ENCODE data around the gene TSC22D2.

Gene TSC22D2

GRCh38 chr3:150454085-150454484, 46.0 kb downstream of the TSC22D2 start:
- H3K27ac ChIP-seq (ENCODE audit: low read length): no peak overlapping the region
- H3K9me3 ChIP-seq (ENCODE audit: control insufficient read depth, low read depth, low read length): no peaks in the 10 kb centered on the region
- H3K27me3 ChIP-seq (ENCODE audit: control insufficient read depth, insufficient read depth, low read length): no peaks in the 10 kb centered on the region
- H3K4me1 ChIP-seq (ENCODE audit: control insufficient read depth, low read depth, low read length): peaks cover 4% of the 10 kb centered on the region
- peaks cover 10% of the 10 kb centered on the region for H3K36me3 ChIP-seq (ENCODE audit: control insufficient read depth, low read depth, low read length)
- H3K4me3 ChIP-seq (ENCODE audit: low read length): no peak overlapping the region
- H3K9ac ChIP-seq (ENCODE audit: low read length): no peak overlapping the region

GRCh38 chr3:150454622-150455021, 46.5 kb downstream of the TSC22D2 start:
- Histone ChIP-seq H3K9me3 (ENCODE audit: control insufficient read depth, low read depth, low read length) (no peaks in the 10 kb centered on the region), H3K4me1 (ENCODE audit: control insufficient read depth, low read depth, low read length) (peaks cover 4% of the 10 kb centered on the region), H3K36me3 (ENCODE audit: control insufficient read depth, low read depth, low read length) (peaks cover 12% of the 10 kb centered on the region), H3K27ac (ENCODE audit: low read length) (no peak overlapping the region), H3K27me3 (ENCODE audit: control insufficient read depth, insufficient read depth, low read length) (no peaks in the 10 kb centered on the region), H3K4me3 (ENCODE audit: low read length) (no peak overlapping the region), H3K9ac (ENCODE audit: low read length) (no peak overlapping the region)

GRCh38 chr3:150455341-150455740, 47.2 kb downstream of the TSC22D2 start:
- Histone ChIP-seq H3K9me3 (ENCODE audit: control insufficient read depth, low read depth, low read length) (no peaks in the 10 kb centered on the region), H3K4me3 (ENCODE audit: low read length) (no peak overlapping the region), H3K36me3 (ENCODE audit: control insufficient read depth, low read depth, low read length) (peaks cover 12% of the 10 kb centered on the region), H3K4me1 (ENCODE audit: control insufficient read depth, low read depth, low read length) (peaks cover 4% of the 10 kb centered on the region), H3K27ac (ENCODE audit: low read length) (no peak overlapping the region), H3K27me3 (ENCODE audit: control insufficient read depth, insufficient read depth, low read length) (no peaks in the 10 kb centered on the region), H3K9ac (ENCODE audit: low read length) (no peak overlapping the region)

- Histone ChIP-seq H3K4me3 (ENCODE audit: low read length) (no peak overlapping the region), H3K4me1 (ENCODE audit: control insufficient read depth, low read depth, low read length) (no peaks in the 10 kb centered on the region), H3K36me3 (ENCODE audit: control insufficient read depth, low read depth, low read length) (peaks cover 12% of the 10 kb centered on the region), H3K27me3 (ENCODE audit: control insufficient read depth, insufficient read depth, low read length) (no peaks in the 10 kb centered on the region), H3K27ac (ENCODE audit: low read length) (no peak overlapping the region), H3K9me3 (ENCODE audit: control insufficient read depth, low read depth, low read length) (no peaks in the 10 kb centered on the region), H3K9ac (ENCODE audit: low read length) (no peak overlapping the region)
Observed at GRCh38 chr3:150458001-150458400, 49.9 kb downstream of the TSC22D2 start.

GRCh38 chr3:150460484-150460883, 52.4 kb downstream of the TSC22D2 start:
- Histone ChIP-seq H3K9me3 (ENCODE audit: control insufficient read depth, low read depth, low read length) (no peaks in the 10 kb centered on the region), H3K27ac (ENCODE audit: low read length) (no peak overlapping the region), H3K4me1 (ENCODE audit: control insufficient read depth, low read depth, low read length) (no peaks in the 10 kb centered on the region), H3K36me3 (ENCODE audit: control insufficient read depth, low read depth, low read length) (peaks cover 12% of the 10 kb centered on the region), H3K27me3 (ENCODE audit: control insufficient read depth, insufficient read depth, low read length) (no peaks in the 10 kb centered on the region), H3K9ac (ENCODE audit: low read length) (no peak overlapping the region), H3K4me3 (ENCODE audit: low read length) (no peak overlapping the region)

GRCh38 chr3:150461399-150461798, 53.3 kb downstream of the TSC22D2 start:
- no peak overlapping the region for H3K4me3 ChIP-seq (ENCODE audit: low read length)
- no peaks in the 10 kb centered on the region for H3K9me3 ChIP-seq (ENCODE audit: control insufficient read depth, low read depth, low read length)
- H3K27me3 ChIP-seq (ENCODE audit: control insufficient read depth, insufficient read depth, low read length): no peaks in the 10 kb centered on the region
- H3K4me1 ChIP-seq (ENCODE audit: control insufficient read depth, low read depth, low read length): no peaks in the 10 kb centered on the region
- no peak overlapping the region for H3K27ac ChIP-seq (ENCODE audit: low read length)
- H3K36me3 ChIP-seq (ENCODE audit: control insufficient read depth, low read depth, low read length): peaks cover 12% of the 10 kb centered on the region
- H3K9ac ChIP-seq (ENCODE audit: low read length): no peak overlapping the region

GRCh38 chr3:150462108-150462507, 54.0 kb downstream of the TSC22D2 start:
- Histone ChIP-seq H3K9ac (ENCODE audit: low read length) (no peak overlapping the region), H3K4me3 (ENCODE audit: low read length) (no peak overlapping the region), H3K27ac (ENCODE audit: low read length) (no peak overlapping the region), H3K27me3 (ENCODE audit: control insufficient read depth, insufficient read depth, low read length) (no peaks in the 10 kb centered on the region), H3K9me3 (ENCODE audit: control insufficient read depth, low read depth, low read length) (no peaks in the 10 kb centered on the region), H3K36me3 (ENCODE audit: control insufficient read depth, low read depth, low read length) (peaks cover 12% of the 10 kb centered on the region), H3K4me1 (ENCODE audit: control insufficient read depth, low read depth, low read length) (no peaks in the 10 kb centered on the region)

- Histone ChIP-seq H3K27ac (ENCODE audit: low read length) (no peak overlapping the region), H3K36me3 (ENCODE audit: control insufficient read depth, low read depth, low read length) (no peaks in the 10 kb centered on the region), H3K4me1 (ENCODE audit: control insufficient read depth, low read depth, low read length) (no peaks in the 10 kb centered on the region), H3K9ac (ENCODE audit: low read length) (no peak overlapping the region), H3K9me3 (ENCODE audit: control insufficient read depth, low read depth, low read length) (no peaks in the 10 kb centered on the region), H3K4me3 (ENCODE audit: low read length) (no peak overlapping the region), H3K27me3 (ENCODE audit: control insufficient read depth, insufficient read depth, low read length) (no peaks in the 10 kb centered on the region)
Observed at GRCh38 chr3:150464684-150465083, 56.6 kb downstream of the TSC22D2 start.

GRCh38 chr3:150467381-150467780, 59.3 kb downstream of the TSC22D2 start:
- H3K4me1 ChIP-seq (ENCODE audit: control insufficient read depth, low read depth, low read length): no peaks in the 10 kb centered on the region
- H3K36me3 ChIP-seq (ENCODE audit: control insufficient read depth, low read depth, low read length): no peaks in the 10 kb centered on the region
- H3K9me3 ChIP-seq (ENCODE audit: control insufficient read depth, low read depth, low read length): no peaks in the 10 kb centered on the region
- no peaks in the 10 kb centered on the region for H3K27me3 ChIP-seq (ENCODE audit: control insufficient read depth, insufficient read depth, low read length)
- no peak overlapping the region for H3K4me3 ChIP-seq (ENCODE audit: low read length)
- H3K9ac ChIP-seq (ENCODE audit: low read length): no peak overlapping the region
- H3K27ac ChIP-seq (ENCODE audit: low read length): no peak overlapping the region

- Histone ChIP-seq H3K36me3 (ENCODE audit: control insufficient read depth, low read depth, low read length) (no peaks in the 10 kb centered on the region), H3K4me1 (ENCODE audit: control insufficient read depth, low read depth, low read length) (no peaks in the 10 kb centered on the region), H3K9ac (ENCODE audit: low read length) (no peak overlapping the region), H3K9me3 (ENCODE audit: control insufficient read depth, low read depth, low read length) (no peaks in the 10 kb centered on the region), H3K27me3 (ENCODE audit: control insufficient read depth, insufficient read depth, low read length) (no peaks in the 10 kb centered on the region), H3K27ac (ENCODE audit: low read length) (no peak overlapping the region), H3K4me3 (ENCODE audit: low read length) (no peak overlapping the region)
Observed at GRCh38 chr3:150469031-150469930, 61.2 kb downstream of the TSC22D2 start.

GRCh38 chr3:150469931-150470740, 62.0 kb downstream of the TSC22D2 start:
- Histone ChIP-seq H3K4me3 (ENCODE audit: low read length) (no peak overlapping the region), H3K4me1 (ENCODE audit: control insufficient read depth, low read depth, low read length) (no peaks in the 10 kb centered on the region), H3K9me3 (ENCODE audit: control insufficient read depth, low read depth, low read length) (no peaks in the 10 kb centered on the region), H3K36me3 (ENCODE audit: control insufficient read depth, low read depth, low read length) (no peaks in the 10 kb centered on the region), H3K27me3 (ENCODE audit: control insufficient read depth, insufficient read depth, low read length) (no peaks in the 10 kb centered on the region), H3K9ac (ENCODE audit: low read length) (no peak overlapping the region), H3K27ac (ENCODE audit: low read length) (no peak overlapping the region)
